ENCODE measurements around the gene GNA14. TPM values are rescaled to one million over a fixed set of nuclear protein-coding genes. Genes with fewer than 3 reads are reported as not detected.
"Not testable (repeated sequence)": the region's sequence is repeated elsewhere in the genome, so short reads cannot be mapped to it uniquely, and the experiment has no call there.

Gene GNA14
- total RNA-seq, 2 experiments from 2014 or later = not detected

DNA sequence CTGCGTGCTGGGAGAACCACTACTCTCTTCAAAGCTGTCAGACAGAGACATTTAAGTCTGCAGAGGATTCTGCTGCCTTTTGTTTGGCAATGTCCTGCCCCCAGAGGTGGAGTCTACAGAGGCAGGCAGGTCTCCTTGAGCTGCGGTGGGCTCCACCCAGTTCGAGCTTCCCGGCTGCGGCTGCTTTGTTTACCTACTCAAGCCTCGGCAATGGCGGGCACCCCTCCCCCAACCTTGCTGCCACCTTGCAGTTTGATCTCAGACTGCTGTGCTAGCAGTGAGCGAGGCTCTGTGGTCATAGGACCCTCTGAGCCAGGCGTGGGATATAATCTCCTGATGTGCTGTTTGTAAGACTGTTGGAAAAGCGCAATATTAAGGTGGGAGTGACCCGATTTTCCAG is 39.6 kb upstream of the GNA14 start:
- H4K20me1 ChIP-seq (ENCODE audit: insufficient read depth, low read length); H2AFZ ChIP-seq (ENCODE audit: low read length); H3K27ac ChIP-seq (ENCODE audit: low read depth, low read length, poor library complexity, severe bottlenecking); H3K79me2 ChIP-seq (ENCODE audit: insufficient read depth, low read depth, low read length); DNase-seq (ENCODE audit: low spot score); intact Hi-C loops (cut with micrococcal nuclease; ENCODE audit: unreplicated experiment); H3K4me2 ChIP-seq (ENCODE audit: low read length); POLR2A ChIA-PET; BruUV-seq (replicated peaks); CTCF ChIA-PET (ENCODE audit: unreplicated experiment); H3K4me3 ChIP-seq (ENCODE audit: low read depth, low read length, poor library complexity, severe bottlenecking); H3K9me3 ChIP-seq (ENCODE audit: low read length); H3K9me2 ChIP-seq (ENCODE audit: insufficient read depth, low read length); H3K36me3 ChIP-seq (ENCODE audit: insufficient read depth, low read length); H3K4me1 ChIP-seq (ENCODE audit: insufficient read depth, low read length, poor library complexity, severe bottlenecking): not testable (repeated sequence)

DNA sequence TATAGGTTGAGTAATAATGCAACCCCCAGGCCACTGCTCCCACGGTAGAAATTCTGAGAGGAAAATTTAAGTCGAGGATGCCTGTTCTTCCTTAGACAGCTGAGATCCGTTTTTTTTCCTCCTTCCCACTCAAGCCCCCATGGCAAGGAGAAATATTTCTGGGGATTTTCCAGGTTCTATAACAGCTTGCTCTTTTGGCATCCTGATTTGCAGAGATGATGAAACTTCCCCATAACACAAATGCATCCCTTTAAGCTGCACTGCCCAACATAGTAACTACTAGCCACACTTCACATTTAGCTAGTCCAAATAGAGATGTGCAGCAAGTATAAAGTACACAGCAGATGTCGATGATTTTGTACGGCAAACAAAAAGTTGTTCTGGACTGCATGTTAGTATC is 32.5 kb upstream of the GNA14 start:
- POLR2A ChIA-PET = no interaction called here
- Histone ChIP-seq H2AFZ (ENCODE audit: low read length) (no peak overlapping the region), H3K4me2 (ENCODE audit: low read length) (no peak overlapping the region), H3K9me3 (ENCODE audit: low read length) (no peaks in the 10 kb centered on the region), H3K4me3 (ENCODE audit: low read depth, low read length, poor library complexity, severe bottlenecking) (no peak overlapping the region), H3K36me3 (ENCODE audit: insufficient read depth, low read length) (no peaks in the 10 kb centered on the region), H3K27ac (ENCODE audit: low read depth, low read length, poor library complexity, severe bottlenecking) (no peak overlapping the region), H4K20me1 (ENCODE audit: insufficient read depth, low read length) (no peaks in the 10 kb centered on the region), H3K4me1 (ENCODE audit: insufficient read depth, low read length, poor library complexity, severe bottlenecking) (no peaks in the 10 kb centered on the region), H3K79me2 (ENCODE audit: insufficient read depth, low read depth, low read length) (no peaks in the 10 kb centered on the region), H3K9me2 (ENCODE audit: insufficient read depth, low read length) (no peaks in the 10 kb centered on the region)
- DNase-seq (ENCODE audit: low spot score) = no peak
- CTCF ChIA-PET (ENCODE audit: unreplicated experiment) = no interaction called here
- TF ChIP-seq, protein P1, sequence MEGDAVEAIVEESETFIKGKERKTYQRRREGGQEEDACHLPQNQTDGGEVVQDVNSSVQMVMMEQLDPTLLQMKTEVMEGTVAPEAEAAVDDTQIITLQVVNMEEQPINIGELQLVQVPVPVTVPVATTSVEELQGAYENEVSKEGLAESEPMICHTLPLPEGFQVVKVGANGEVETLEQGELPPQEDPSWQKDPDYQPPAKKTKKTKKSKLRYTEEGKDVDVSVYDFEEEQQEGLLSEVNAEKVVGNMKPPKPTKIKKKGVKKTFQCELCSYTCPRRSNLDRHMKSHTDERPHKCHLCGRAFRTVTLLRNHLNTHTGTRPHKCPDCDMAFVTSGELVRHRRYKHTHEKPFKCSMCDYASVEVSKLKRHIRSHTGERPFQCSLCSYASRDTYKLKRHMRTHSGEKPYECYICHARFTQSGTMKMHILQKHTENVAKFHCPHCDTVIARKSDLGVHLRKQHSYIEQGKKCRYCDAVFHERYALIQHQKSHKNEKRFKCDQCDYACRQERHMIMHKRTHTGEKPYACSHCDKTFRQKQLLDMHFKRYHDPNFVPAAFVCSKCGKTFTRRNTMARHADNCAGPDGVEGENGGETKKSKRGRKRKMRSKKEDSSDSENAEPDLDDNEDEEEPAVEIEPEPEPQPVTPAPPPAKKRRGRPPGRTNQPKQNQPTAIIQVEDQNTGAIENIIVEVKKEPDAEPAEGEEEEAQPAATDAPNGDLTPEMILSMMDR (conservative IDR thresholded peaks at IDR 0.05; ENCODE audit: low read length) = no peak
- no peak for TF ChIP-seq EZH2phosphoT487 (IDR thresholded peaks at IDR 0.05; ENCODE audit: borderline replicate concordance, low read depth, low read length)
- BruUV-seq (replicated peaks) = no TSS peak
- intact Hi-C loops (cut with micrococcal nuclease; ENCODE audit: unreplicated experiment) = no loop called here

DNA sequence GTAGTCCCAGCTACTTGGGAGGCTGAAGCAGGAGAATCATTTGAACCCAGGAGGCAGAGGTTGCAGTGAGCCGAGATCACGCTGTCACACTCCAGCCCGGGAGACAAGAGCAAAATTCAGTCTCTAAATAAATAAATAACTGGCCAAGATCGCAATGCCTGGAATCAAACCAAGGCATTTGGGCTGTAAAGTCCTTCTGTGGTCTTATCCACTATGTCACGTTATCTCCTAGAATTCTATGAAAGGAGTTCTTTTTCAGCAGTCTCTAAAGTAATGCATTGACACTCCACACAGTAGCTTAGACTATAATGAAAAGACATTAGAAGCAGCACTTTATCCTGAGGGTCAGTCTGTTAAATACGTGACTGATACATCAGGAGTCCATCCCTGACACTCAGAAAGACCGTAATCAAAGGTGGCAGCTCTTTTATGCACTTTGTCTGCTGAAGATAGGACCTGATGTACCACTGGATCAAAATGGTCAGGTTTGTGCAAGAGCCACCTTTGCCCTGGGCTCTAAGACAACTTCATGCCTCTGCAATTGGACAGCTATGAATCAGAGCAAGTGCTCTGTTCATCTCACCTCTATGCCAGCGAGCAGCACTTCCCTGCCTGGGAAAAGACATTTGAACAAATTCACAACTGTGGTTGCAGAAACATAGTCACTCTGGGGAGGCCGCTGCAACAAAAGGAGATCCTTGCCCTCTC is 31.7 kb upstream of the GNA14 start:
- Histone ChIP-seq H3K4me2 (ENCODE audit: low read length) (no peak overlapping the region), H3K36me3 (ENCODE audit: insufficient read depth, low read length) (no peaks in the 10 kb centered on the region), H3K4me3 (ENCODE audit: low read depth, low read length, poor library complexity, severe bottlenecking) (no peak overlapping the region), H3K4me1 (ENCODE audit: insufficient read depth, low read length, poor library complexity, severe bottlenecking) (no peaks in the 10 kb centered on the region), H3K9me3 (ENCODE audit: low read length) (no peaks in the 10 kb centered on the region), H3K27ac (ENCODE audit: low read depth, low read length, poor library complexity, severe bottlenecking) (no peak overlapping the region), H3K9me2 (ENCODE audit: insufficient read depth, low read length) (no peaks in the 10 kb centered on the region), H3K79me2 (ENCODE audit: insufficient read depth, low read depth, low read length) (no peaks in the 10 kb centered on the region), H2AFZ (ENCODE audit: low read length) (no peak overlapping the region), H4K20me1 (ENCODE audit: insufficient read depth, low read length) (no peaks in the 10 kb centered on the region)
- POLR2A ChIA-PET = no interaction called here
- DNase-seq (ENCODE audit: low spot score) = no peak
- TF ChIP-seq, protein P1 (conservative IDR thresholded peaks at IDR 0.05; ENCODE audit: low read length) = no peak
- no peak for TF ChIP-seq EZH2phosphoT487 (IDR thresholded peaks at IDR 0.05; ENCODE audit: borderline replicate concordance, low read depth, low read length)
- intact Hi-C loops (cut with micrococcal nuclease; ENCODE audit: unreplicated experiment) = no loop called here
- BruUV-seq (replicated peaks) = no TSS peak
- CTCF ChIA-PET (ENCODE audit: unreplicated experiment) = no interaction called here

Data from OCI-LY7 (cell line).